ENCODE measurements around the gene DLGAP5.

DLGAP5 gene

DNA sequence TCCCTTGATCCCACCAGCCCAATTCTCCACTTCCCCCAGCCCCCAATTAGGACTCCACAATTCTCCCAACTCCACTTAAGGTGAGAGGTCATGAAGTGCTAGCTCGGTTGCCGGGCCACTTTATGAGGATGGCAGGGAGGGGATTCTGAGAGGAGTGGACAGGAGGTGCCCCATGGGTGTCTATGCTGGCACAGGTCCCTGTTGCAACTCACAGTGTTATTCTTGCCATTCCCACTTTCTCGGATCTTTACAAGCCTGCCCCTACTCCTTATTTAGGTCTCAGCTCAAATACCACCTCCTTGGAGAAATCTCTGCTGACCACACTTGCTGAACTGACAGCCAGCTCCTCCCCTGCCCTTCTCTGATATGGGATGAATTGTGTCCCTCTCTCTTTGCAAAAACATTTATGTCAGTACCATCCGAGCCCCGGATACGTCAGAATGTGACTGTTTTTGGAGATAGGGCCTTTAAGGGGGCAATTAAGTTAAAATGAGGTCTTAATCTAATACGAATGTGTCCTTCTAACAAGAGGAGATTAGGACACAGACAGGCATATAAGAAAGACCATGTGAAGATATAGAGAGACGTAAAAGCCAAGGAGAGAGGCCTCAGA lies 66.5 kb downstream of the DLGAP5 start:
- no peak overlapping the region for H3K4me3 ChIP-seq (ENCODE audit: low read depth, low read length)
- no peaks in the 10 kb centered on the region for H3K36me3 ChIP-seq (replicated peaks)
- no peak for DNase-seq
- TF ChIP-seq, protein P1, sequence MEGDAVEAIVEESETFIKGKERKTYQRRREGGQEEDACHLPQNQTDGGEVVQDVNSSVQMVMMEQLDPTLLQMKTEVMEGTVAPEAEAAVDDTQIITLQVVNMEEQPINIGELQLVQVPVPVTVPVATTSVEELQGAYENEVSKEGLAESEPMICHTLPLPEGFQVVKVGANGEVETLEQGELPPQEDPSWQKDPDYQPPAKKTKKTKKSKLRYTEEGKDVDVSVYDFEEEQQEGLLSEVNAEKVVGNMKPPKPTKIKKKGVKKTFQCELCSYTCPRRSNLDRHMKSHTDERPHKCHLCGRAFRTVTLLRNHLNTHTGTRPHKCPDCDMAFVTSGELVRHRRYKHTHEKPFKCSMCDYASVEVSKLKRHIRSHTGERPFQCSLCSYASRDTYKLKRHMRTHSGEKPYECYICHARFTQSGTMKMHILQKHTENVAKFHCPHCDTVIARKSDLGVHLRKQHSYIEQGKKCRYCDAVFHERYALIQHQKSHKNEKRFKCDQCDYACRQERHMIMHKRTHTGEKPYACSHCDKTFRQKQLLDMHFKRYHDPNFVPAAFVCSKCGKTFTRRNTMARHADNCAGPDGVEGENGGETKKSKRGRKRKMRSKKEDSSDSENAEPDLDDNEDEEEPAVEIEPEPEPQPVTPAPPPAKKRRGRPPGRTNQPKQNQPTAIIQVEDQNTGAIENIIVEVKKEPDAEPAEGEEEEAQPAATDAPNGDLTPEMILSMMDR (IDR thresholded peaks at IDR 0.05; ENCODE audit: low read depth, low read length, missing control alignments) = no peak
- H3K27me3 ChIP-seq (replicated peaks) = no peaks in the 10 kb centered on the region
- in situ Hi-C loops (cut with HindIII; ENCODE audit: low pct_ligation_motif_present, low sequenced_read_pairs) = no loop called here
- no peak overlapping the region for H3K27ac ChIP-seq

DNA sequence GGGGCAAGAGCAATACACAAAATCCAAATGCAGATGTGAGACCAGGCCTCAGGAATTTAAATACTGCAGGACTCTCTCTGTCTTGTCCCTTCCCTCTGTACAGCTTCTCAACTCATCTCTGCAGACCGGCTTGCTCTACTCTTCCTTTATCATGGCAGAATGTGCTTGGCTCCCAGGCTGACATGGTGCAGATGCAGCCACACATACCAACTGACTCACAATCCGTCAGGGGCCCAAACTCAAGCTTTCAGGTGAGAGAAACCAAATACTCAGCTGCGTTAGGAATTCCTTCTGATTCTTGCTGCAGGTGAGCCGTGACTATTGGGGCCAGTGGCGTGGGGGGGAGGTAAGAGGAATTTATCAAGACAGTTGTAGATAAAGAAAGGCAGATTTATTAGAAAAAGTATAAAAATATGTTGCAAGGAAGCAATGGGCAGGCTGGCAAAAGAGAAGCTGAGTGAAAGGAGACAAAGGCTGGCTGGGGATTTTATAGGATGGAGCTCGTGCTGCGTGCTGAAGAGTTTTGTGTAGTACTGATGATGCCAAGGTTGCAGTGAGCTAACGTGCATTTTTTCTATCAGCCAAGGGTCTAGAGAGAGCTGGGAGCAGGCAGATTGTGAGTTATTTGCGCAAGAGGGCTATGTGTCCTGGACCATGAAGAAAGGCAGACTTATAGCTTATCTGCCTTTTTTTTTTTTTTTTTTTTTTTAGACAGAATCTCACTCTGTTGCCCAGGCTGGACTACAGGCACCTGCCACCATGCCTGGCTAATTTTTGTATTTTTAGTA lies 67.3 kb downstream of the DLGAP5 start:
- H3K27ac ChIP-seq = no peak overlapping the region
- H3K27me3 ChIP-seq (replicated peaks) = no peaks in the 10 kb centered on the region
- in situ Hi-C loops (cut with HindIII; ENCODE audit: low pct_ligation_motif_present, low sequenced_read_pairs) = no loop called here

DNA sequence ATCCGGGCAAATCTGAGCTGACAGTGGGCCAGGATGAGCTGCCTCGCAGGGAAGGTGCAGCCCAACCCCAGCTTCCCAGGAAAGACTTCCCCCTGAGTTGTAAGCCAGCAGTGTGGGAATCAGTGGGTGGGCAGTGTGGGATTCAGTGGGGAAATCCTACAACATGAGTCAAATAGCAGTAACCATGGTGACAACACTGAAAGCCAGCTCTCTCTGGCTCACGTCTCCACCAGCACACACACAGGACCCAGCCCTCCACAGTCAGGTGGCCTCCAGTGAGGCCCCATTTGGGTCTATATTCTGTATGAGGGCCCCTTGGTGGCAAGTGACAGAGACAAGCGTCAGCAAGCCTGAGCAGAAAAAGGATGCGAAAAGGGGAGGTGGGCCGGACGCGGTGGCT lies 68.3 kb downstream of the DLGAP5 start:
- TF ChIP-seq, protein P1 (IDR thresholded peaks at IDR 0.05; ENCODE audit: low read depth, low read length, missing control alignments) = no peak
- in situ Hi-C loops (cut with HindIII; ENCODE audit: low pct_ligation_motif_present, low sequenced_read_pairs) = no loop called here
- Histone ChIP-seq H3K36me3 (replicated peaks) (no peaks in the 10 kb centered on the region), H3K4me3 (ENCODE audit: low read depth, low read length) (no peak overlapping the region), H3K27me3 (replicated peaks) (no peaks in the 10 kb centered on the region), H3K27ac (peak overlapping the region; percentile 73)
- DNase-seq = peak; percentile 96

More for the DNA sequence above, 67.3 kb downstream of the DLGAP5 start:
- Histone ChIP-seq H3K4me3 (ENCODE audit: low read depth, low read length) (no peak overlapping the region), H3K36me3 (replicated peaks) (no peaks in the 10 kb centered on the region)
- TF ChIP-seq, protein P1 (IDR thresholded peaks at IDR 0.05; ENCODE audit: low read depth, low read length, missing control alignments) = no peak
- DNase-seq = no peak

DNA sequence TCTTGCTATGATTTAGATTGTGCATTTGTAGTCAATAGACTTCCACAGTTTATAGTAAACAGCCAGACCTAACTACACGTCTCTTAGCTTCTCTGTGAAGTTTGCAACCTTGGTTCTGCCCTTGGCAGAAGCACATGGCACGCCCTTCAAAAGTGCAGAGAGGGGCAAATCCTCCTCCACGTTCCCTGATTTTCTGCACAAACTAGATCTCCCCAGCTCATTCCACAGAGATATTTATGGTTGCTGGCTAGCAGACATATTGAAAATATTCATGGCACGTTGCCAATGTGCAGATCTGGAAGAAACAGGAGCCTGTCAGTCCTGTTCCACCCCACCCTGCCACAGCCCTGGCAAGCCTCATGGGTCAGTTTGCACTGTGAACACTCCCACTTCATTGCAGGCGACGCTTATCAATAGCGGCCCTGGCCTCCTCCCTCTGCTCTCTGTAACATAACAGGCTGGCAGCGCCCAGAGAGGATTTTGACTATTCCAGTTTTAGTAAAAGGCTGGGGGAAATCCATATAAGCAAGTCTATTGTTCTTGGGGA lies 68.9 kb downstream of the DLGAP5 start:
- Histone ChIP-seq H3K4me3 (ENCODE audit: low read depth, low read length) (no peak overlapping the region), H3K36me3 (replicated peaks) (no peaks in the 10 kb centered on the region), H3K27ac (peak overlapping the region; percentile 73), H3K27me3 (replicated peaks) (no peaks in the 10 kb centered on the region)
- in situ Hi-C loops (cut with HindIII; ENCODE audit: low pct_ligation_motif_present, low sequenced_read_pairs) = no loop called here
- peak; percentile 29 for DNase-seq
- TF ChIP-seq, protein P1 (IDR thresholded peaks at IDR 0.05; ENCODE audit: low read depth, low read length, missing control alignments) = no peak

DNA sequence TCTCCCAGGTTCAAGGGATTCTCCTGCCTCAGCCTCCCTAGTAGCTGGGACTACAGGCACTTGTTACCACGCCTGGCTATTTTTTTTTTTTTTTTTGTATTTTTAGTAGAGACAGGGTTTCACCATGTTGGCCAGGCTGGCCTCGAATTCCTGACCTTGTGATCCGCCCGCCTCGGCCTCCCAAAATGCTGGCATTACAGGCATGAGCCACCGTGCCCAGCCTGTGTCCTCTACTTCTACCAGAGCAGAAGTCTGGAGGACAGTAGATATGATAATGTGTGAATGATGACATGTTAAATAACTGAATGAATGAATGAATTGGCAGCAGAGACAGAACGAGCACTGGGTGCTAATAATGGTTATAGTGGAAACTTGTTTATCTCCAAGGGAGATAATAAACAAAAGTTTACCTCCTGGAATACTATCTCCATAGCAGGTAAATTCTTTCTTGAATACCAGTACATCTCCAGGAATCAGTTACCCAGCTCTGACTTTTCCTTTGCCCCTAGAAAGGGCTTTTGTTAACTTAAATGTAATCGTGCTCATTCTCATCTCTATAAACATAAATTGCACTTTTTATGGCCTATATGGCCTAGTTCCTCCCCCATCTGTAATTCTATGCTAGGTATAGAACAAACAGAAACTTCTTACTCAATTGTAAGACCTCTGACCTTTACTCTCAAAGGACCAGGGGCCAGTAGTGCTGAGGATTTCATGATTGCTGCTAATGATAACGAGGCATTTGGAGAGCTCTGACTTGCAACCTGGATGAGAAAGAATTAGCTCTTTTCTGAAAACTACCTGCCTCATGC lies 69.6 kb downstream of the DLGAP5 start:
- no peak overlapping the region for H3K4me3 ChIP-seq (ENCODE audit: low read depth, low read length)
- DNase-seq = no peak
- in situ Hi-C loops (cut with HindIII; ENCODE audit: low pct_ligation_motif_present, low sequenced_read_pairs) = no loop called here
- TF ChIP-seq, protein P1 (IDR thresholded peaks at IDR 0.05; ENCODE audit: low read depth, low read length, missing control alignments) = no peak
- peak overlapping the region; percentile 73 for H3K27ac ChIP-seq
- H3K27me3 ChIP-seq (replicated peaks) = no peaks in the 10 kb centered on the region
- H3K36me3 ChIP-seq (replicated peaks) = no peaks in the 10 kb centered on the region

All from brain microvascular endothelial cell (primary cell).